Measurements from ENCODE around the gene CELSR1. TPM values are rescaled to one million over a fixed set of nuclear protein-coding genes. Genes with fewer than 3 reads are reported as not detected.
"Not testable (repeated sequence)": the region's sequence is repeated elsewhere in the genome, so short reads cannot be mapped to it uniquely, and the experiment has no call there.

Gene CELSR1
- total RNA-seq, 1 experiment from 2014 or later, result 14.2 TPM

GRCh38 chr22:46406349-46406748 lies 131.1 kb downstream of the CELSR1 start:
- H2AFZ ChIP-seq (ENCODE audit: low read length), result no peak overlapping the region
- no peaks in the 10 kb centered on the region for H3K36me3 ChIP-seq (ENCODE audit: low read depth, low read length)
- no peak for ATAC-seq
- H3K9me3 ChIP-seq (ENCODE audit: low read length), result no peaks in the 10 kb centered on the region
- ChIA-PET CTCF (no interaction called here), POLR2A (ENCODE audit: unreplicated experiment) (no interaction called here)
- H3K9me2 ChIP-seq (replicated peaks; ENCODE audit: low read length), result no peaks in the 10 kb centered on the region
- no peak for DNase-seq
- no peaks in the 10 kb centered on the region for H3K79me2 ChIP-seq (ENCODE audit: low read length)
- no peak overlapping the region for H3K27ac ChIP-seq (ENCODE audit: low read length)
- intact Hi-C loops (cut with micrococcal nuclease), result no loop called here
- no peak overlapping the region for H3K9ac ChIP-seq (ENCODE audit: low read length)
- no peaks in the 10 kb centered on the region for H3F3A ChIP-seq (ENCODE audit: low read length, unreplicated experiment)
- H3K4me3 ChIP-seq (ENCODE audit: low read length), result no peak overlapping the region
- H3K4me2 ChIP-seq (ENCODE audit: low read length), result no peak overlapping the region
- no TSS peak for BruUV-seq (replicated peaks)
- no peaks in the 10 kb centered on the region for H3K27me3 ChIP-seq (ENCODE audit: low read length)
- no peak for TF ChIP-seq CTCF (conservative IDR thresholded peaks at IDR 0.05; ENCODE audit: low read depth, low read length)
- TF ChIP-seq EZH2 (IDR thresholded peaks at IDR 0.05; ENCODE audit: low read length, unreplicated experiment), result no peak
- no peak for TF ChIP-seq EZH2phosphoT487 (IDR thresholded peaks at IDR 0.05; ENCODE audit: borderline replicate concordance, low read length)
- H3K4me1 ChIP-seq (ENCODE audit: insufficient read depth, low read length), result no peaks in the 10 kb centered on the region
- H4K20me1 ChIP-seq (ENCODE audit: low read length), result no peaks in the 10 kb centered on the region

- no peak for ATAC-seq
- DNase-seq, result no peak
- no peak overlapping the region for H3K9ac ChIP-seq (ENCODE audit: low read length)
- no peaks in the 10 kb centered on the region for H3K9me2 ChIP-seq (replicated peaks; ENCODE audit: low read length)
- no peaks in the 10 kb centered on the region for H3K9me3 ChIP-seq (ENCODE audit: low read length)
- ChIA-PET CTCF (no interaction called here), POLR2A (ENCODE audit: unreplicated experiment) (no interaction called here)
- no peaks in the 10 kb centered on the region for H3K79me2 ChIP-seq (ENCODE audit: low read length)
- intact Hi-C loops (cut with micrococcal nuclease), result no loop called here
- H3K4me2 ChIP-seq (ENCODE audit: low read length), result no peak overlapping the region
- TF ChIP-seq EZH2phosphoT487 (IDR thresholded peaks at IDR 0.05; ENCODE audit: borderline replicate concordance, low read length), result no peak
- TF ChIP-seq EZH2 (IDR thresholded peaks at IDR 0.05; ENCODE audit: low read length, unreplicated experiment), result no peak
- TF ChIP-seq CTCF (conservative IDR thresholded peaks at IDR 0.05; ENCODE audit: low read depth, low read length), result no peak
- no peaks in the 10 kb centered on the region for H3F3A ChIP-seq (ENCODE audit: low read length, unreplicated experiment)
- no peaks in the 10 kb centered on the region for H3K36me3 ChIP-seq (ENCODE audit: low read depth, low read length)
- no peak overlapping the region for H2AFZ ChIP-seq (ENCODE audit: low read length)
- H3K4me3 ChIP-seq (ENCODE audit: low read length), result no peak overlapping the region
- BruUV-seq (replicated peaks), result no TSS peak
- no peaks in the 10 kb centered on the region for H3K4me1 ChIP-seq (ENCODE audit: insufficient read depth, low read length)
- H4K20me1 ChIP-seq (ENCODE audit: low read length), result no peaks in the 10 kb centered on the region
- no peaks in the 10 kb centered on the region for H3K27me3 ChIP-seq (ENCODE audit: low read length)
- no peak overlapping the region for H3K27ac ChIP-seq (ENCODE audit: low read length)
Observed at GRCh38 chr22:46405901-46406300, 131.5 kb downstream of the CELSR1 start.

GRCh38 chr22:46403880-46404279 lies 133.5 kb downstream of the CELSR1 start:
- H3K9me2 ChIP-seq (replicated peaks; ENCODE audit: low read length); H3K27ac ChIP-seq (ENCODE audit: low read length); BruUV-seq (replicated peaks); H3K4me2 ChIP-seq (ENCODE audit: low read length); H3F3A ChIP-seq (ENCODE audit: low read length, unreplicated experiment); H3K79me2 ChIP-seq (ENCODE audit: low read length); H3K27me3 ChIP-seq (ENCODE audit: low read length); intact Hi-C loops (cut with micrococcal nuclease); H3K36me3 ChIP-seq (ENCODE audit: low read depth, low read length); H3K4me3 ChIP-seq (ENCODE audit: low read length); POLR2A ChIA-PET (ENCODE audit: unreplicated experiment); H3K9me3 ChIP-seq (ENCODE audit: low read length); H2AFZ ChIP-seq (ENCODE audit: low read length); H4K20me1 ChIP-seq (ENCODE audit: low read length); ATAC-seq; DNase-seq; H3K4me1 ChIP-seq (ENCODE audit: insufficient read depth, low read length); H3K9ac ChIP-seq (ENCODE audit: low read length): not testable (repeated sequence)
- CTCF ChIA-PET, result interaction anchor here (0.6 kb wide), 1 partner anchor 124 kb away, joined by 4 read pairs; no protein-coding TSS in a partner anchor

All from PC-3 (cell line).